HG03039 (cell line): ENCODE results near the gene FMNL2.

ENCODE experiments used
- ATAC-seq: cut with Tn5 transposase; IDR thresholded peaks from one replicate; pipeline ENCODE4 v1.9.1; 2021; ENCODE audit warnings: mild to moderate bottlenecking, moderate library complexity; ENCODE audit not compliant: unreplicated experiment

FMNL2 gene

DNA sequence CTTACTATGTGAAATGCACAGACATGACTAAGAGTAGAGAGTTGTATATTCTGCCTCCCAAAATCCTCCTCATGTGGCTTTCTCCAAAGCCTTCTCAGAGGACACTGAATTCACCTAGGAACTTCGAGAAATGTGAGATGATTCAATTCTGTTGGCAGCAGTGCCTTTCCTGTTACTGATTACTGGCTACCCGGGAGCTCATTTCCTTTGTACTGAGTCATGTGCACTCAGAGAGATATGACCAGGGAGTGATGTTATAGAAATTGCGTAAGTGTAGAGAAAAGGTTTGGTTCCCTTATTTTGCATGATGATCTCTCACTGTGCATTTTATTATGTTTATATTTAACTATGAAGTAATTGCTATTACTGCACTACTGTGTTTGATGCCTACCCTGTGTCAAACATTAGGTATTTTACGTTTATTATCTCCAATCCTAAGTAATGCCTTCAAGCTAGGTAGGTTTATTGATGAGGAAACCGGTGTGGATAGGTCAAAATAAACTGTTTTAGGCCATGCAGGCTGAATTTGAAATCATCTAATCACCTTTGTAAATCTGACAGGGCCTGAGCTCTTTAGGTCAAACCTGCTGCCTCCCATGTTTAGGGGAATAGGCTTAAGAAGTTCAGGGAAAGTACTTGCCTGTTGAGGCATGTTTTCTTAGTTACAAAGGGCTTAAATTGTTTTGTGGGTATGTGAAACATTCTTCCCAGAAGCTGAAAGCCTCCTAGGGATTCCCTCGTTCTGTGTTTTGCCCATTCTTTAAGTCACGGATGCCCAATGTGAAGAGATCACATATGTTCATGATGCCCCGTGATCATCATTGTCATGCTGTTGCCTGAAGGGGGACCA lies 86.8 kb downstream of the FMNL2 start:
- no peak for ATAC-seq

DNA sequence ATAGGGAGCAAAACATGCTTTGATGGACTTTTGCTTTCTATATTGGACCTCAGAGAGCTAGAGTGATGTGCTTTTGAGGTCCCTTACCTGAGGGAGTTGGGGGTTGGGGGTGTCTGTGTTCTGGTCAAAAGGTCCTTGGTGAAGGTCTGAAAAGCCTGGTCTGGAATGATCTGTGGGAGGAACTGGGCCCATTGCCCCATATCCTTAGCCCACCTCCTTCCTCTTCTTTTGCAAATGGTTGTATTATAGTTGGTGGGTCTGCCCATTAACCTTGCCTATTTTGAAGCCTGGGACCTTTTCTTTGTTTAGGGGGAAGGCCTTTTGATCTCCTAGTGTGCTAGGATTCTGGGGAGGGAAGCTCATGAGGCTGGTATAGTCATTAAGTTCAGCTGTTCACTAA lies 88.7 kb downstream of the FMNL2 start:
- no peak for ATAC-seq

DNA sequence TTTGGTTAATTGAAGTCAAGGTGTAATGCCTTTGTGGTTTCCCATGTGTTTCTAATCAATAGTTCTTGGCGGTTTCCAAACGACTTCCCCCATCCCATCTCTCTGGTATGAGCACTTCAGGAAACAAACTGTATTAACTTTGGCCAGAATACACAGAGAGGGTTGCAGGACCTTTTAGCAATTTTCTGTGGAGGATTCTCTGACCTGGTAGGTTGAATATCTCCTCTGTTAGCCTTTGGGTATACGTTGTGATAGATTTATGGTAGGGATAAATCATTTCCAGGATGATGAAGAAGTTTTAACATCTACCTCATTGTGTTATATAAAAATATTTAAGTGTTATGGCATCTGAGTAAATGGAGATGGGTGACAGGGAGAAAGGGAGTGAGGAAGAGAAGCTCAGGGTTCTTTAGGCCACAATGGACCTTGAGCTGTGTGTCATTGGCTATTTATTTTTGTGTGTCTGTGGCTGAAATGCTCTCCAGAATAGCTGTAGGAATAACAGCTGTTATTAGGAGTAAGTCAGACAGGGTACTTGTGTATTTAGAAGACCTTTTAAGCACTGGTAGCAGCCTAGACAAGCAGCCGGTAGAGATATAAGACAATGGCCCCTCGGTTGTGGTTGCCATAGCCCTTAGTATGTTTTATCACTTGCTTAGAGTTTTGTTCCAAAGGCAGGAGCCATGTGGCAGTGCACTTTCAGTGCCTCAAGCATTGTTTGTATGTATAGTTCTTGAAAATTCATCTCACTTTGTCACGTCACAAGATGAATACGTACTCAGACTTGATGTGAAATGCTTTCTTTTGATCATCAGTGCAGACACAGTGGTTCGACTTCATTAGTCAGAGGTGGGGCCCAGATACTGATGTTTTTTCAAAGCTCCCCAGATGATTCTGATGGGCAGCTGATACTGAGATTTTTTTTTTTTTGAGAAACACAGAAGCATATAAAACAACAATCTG lies 91.1 kb downstream of the FMNL2 start:
- ATAC-seq = no peak

DNA sequence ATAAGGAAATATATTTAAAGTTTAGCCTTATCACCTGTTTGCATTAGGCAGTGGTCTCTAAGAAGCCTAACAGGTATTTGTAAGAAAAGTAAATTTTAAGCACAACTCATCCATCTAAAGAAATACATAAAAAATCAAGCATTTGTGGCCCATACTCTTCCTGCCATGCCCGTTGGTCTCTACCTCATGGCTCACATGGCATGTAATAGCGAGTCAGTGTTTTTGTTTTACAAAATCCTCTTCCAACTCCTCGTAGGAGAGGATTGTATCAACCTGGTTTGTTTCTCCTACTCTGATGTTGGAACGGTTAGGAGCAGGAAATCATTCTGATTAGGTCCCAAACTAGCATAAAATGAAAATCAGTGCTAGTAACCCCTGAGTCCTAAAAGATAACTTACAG lies 91.8 kb downstream of the FMNL2 start:
- no peak for ATAC-seq

DNA sequence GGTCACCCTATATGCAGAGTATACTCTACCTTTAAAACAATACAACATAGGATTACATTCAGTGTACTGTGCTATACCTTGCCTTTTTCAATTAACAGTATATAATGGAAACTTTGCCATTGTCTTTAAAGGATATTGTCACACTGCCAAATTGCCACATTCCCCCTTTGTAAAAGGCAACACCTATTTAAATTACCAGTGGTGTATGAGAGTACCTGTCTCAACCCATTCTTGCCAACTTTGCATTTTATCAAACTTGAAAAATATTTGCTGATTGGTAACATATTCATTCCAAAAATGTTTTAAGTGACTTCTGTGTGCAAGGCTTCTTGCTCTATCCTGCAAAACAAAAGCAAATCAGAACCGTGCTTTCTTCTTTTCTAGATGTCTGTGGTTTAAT lies 92.9 kb downstream of the FMNL2 start:
- ATAC-seq = no peak

DNA sequence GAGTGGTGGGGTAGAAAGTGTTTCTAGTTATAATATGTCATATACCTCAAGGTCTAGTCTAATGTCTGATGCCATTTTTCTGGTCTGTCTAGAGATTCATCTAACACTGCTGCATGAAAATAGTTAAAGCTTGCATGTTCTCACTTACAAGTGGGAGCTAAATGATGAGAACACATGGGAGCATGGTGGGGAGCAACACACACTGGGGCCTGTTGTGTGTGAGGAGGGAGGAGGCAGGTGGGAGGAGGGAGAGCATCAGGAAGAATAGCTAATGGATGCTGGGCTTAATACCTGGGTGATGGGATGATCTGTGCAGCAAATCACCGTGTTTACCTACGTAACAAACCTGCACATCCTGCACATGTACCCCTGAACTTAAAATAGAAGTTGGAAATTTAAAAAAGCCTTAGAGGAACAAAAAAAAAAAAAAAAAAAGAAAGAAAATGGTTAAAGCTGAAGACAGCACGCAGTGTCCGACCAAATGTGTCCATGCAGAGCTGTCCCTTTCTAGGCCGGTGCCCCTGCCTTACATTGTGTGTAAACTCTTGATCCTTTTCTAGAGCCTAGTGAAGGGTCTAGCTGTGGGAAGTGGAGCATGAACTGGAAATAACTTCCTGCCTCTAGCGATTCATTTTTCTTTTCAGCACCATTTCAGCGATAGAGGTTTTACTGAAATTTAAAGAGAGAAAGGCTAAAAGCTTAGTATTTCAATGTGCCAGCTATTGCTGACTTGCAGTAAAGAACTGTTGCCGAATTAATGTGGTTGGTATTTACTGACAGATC lies 94.0 kb downstream of the FMNL2 start:
- no peak for ATAC-seq

DNA sequence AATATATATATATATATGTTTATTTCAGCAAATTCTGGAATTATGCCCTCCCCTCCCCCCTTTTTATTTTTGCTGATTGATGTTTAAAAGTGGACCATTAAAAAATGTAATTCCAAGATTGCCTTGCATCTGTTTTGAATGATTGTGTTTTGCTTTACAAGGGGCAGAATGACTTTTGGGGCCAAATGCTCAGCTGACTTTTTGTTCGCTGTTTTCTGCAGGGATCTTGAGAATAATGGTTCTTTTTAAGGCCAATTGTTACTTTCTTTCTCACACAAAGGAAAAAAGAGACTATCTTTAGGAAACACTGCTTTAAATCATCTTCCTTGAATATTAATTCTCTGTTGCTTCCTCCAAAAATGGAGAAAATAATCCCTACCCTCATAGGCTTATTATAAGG lies 95.9 kb downstream of the FMNL2 start:
- no peak for ATAC-seq

DNA sequence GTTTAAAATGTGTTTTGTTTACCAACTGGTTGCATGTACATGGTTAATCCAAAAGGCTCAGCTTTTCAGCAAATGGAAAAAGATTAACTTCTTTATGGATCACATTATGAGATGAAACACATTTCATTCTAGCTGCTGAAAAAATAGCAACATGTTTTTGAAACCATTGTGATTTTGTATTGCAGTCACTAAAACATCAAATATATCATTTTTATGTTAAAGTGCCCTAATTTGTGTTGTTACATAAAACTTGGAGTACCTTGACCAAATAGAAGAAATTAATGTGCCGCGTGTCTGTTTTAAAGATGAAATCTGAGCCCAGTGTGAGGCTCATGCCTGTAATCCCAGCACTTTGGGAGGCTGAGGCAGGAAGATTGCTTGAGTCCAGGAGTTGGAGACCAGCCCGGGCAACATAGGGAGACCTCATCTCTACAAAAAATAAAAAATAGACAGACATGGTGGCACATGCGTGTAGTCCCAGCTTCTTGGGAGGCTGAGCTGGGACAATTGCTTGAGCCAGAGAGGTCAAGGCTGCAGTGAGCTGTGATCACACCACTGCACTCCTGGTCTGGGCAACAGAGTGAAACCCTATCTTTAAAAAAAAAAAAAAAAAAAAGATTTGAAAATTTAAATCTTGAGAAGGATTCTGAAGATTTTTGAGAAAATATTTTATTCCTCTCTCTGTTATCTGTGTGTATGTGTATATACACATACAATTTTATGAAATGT lies 96.6 kb downstream of the FMNL2 start:
- no peak for ATAC-seq

DNA sequence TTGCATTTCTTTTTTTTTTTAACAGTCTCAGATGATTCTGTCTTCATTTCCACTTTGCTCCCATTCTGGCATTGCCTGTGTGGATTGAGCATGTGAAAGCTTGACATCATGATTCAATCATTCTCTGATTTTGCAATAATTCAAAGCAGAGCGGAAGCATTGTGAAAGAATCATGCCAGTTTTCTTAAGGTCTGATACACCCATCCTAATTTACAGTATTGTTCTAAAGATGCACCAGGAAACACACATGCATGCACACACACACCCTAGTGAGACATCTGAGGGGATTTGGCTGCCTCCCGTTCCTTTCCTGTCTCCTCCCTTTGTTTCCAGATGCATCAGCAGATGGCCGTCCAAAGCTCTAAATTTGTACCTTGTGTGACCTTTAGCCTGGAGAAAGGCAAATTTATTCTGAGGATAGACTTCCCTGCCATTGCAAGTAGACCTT lies 97.3 kb downstream of the FMNL2 start:
- ATAC-seq = no peak

DNA sequence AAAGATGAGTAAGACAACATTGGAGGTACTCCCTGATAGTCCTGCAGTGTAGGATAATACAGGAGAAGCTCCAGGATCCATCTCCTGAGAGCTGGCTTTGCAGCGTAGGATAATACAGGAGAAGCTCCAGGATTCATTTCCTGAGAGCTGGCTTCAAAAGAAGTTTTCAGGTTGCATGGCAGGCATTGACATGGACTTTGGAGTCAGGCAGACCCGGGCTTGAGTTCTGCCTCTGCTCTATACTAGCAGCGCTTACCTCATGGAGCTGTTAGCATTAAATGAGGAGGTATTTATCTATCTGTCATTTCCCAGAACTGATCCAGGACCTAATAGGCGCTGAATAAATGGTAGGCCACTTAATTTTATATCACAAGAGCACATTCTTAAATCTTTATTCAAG lies 97.8 kb downstream of the FMNL2 start:
- no peak for ATAC-seq

DNA sequence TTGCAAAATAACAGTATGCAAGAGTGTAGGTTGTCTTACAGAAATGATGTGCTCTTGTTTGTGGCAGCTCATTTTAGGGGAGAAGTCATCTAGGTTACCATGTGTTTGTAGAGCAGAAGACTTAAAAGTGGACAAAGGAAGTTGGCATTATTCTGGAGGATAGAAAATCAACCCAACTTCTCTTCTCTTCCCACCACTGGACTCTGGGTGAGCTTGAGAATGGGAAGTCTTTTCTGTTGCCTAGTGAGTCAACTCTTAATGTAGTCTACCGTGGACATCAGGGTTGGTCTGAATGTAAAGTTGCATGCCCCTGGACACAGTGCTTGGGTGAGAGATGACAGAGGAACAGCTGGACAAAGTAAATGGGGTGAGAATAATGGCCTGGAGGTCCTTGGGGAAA lies 98.3 kb downstream of the FMNL2 start:
- no peak for ATAC-seq

DNA sequence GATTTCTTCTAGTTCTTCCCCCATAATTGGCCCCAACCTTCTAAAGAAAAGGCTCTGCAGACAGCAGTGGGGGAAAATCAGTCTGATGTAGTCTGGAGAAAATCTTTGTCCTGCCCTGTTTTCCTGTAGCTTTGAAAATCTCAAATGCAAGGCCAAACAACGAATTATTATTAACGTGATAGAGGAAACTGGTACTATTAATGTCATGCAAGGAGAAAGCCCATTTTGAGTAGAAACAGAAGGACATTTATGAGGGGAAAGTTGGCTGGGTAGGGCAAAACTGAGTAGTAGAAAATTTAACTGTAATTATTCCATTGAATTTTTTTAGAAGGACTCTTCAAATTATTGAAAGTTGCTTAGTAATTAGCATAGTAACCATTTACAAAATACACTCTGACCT lies 98.8 kb downstream of the FMNL2 start:
- no peak for ATAC-seq

DNA sequence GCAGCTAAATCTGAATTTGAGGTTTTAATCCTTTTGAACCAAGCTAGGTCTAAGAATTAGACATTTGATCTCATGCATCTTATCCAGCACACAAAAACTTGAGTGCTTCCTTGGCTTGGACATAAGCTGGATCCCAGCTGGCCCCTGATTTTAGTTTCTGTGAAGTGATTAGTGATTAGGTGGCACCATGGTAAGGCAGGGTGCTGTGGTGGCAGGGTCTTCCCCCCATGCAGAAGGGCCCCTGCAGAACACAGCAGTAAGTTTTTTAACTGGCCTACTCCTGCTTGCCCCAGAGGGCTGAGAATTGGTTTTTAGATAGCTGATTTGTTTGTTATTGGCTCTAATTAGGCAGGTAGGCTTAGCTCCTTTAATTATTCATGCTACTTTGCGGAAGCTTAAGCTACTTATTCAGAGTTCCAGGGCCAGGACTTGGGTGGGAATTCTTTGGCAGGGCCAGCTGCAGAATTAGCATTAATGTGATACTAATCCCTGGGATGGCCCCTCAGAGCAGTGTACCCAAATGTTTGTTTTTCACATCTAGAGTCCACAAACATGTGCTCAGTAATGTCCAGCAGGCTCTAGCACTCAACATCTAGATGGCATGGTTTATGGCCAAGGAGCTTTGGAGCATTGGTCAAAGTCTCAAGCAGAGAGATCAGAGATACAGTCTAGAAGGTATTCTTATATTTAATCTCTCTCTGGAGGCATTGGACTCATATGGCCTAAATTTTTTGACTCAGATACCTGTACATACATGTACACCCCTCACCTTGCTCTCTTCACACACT lies 99.6 kb downstream of the FMNL2 start:
- no peak for ATAC-seq

DNA sequence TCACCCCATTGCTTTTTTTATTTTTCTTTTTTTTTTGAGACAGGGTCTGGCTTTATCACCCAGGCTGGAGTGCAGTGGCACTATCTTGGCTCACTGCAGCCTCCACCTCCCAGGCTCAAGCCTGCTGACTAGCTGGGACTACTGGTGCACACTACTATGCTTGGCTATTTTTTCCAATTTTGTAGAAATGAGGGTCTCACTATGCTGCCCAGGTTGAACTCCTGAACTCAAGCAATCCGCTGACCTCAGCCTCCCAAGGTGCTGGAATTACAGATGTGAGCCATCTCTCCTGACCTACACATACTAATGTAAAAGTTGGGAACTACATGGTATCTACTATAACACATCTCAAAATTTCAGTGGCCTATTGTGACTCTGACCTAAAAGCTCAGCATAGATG lies 101.2 kb downstream of the FMNL2 start:
- ATAC-seq = no peak

DNA sequence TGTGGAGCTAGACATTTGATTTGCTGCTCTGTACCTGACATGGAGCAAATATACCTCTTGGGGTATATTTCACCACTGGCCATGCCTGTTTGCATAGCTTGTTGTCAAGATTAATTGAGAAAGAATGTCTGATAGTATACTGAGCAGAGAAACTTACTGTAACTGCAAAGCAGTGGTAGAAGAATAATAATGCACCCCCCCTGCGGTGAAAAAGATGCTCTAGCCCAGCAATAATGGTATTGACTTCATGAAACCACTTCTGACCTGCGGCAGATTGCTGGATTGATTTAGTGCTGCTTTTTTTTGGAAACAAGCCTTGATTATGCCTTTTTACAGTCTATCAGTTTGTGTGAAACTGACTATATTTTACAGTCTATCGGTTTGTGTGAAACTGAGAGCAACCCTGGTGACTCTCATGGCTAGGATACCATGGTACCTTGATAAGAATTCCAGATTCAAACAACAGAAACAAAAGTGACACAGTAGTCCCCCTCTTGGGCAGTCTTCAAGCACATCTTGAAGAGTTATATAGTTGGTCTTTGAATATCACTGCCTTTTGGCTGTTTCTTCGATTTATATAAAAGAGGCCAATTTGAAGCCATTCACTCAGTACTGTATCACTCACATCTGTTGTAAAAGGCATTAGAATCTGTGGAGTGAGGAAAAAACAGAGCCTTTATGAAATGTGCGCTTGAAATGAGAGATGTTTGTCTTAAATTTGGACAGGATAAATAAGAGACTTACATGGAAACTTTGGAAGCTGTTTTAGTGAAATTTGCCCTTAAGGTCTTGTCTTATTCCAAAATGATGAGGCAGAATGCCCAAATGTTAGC lies 102.5 kb downstream of the FMNL2 start:
- no peak for ATAC-seq

DNA sequence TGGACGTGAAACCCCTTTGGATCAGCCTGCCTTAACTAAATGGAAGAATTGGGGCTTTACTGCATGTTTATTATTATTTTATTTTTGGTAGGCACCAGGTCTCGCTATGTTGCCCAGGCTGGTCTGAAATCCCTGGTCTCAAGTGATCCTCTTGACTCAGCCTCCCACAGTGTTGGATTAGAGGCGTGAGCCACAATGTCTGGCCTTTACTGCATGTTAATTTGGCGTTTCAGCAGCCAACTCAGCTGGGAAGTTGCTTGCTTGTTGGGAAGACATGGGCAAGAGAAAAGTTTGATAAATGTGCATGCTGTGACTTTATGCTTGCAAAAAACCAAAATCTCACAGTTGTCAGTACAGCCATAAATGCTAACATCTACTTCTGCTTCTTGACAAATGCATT lies 105.1 kb downstream of the FMNL2 start:
- no peak for ATAC-seq

DNA sequence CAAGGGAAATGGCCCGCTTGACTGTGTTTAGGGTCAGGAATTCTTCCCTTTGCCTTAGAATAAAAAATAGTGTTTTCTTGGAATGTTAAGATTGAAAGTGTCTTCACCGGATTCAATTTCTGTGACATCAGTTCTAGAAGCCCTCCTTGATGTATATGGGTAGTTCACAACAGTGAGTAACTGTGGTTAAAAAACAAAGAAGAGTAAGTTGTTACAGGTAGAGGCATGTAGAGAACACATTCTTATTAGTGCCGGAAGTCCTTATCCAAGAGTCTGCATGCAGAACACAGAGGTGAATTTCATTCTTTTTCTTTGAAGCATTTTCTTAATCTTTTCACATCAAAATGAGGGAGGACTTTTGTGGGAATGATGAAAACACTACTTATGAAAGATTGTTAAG lies 105.5 kb downstream of the FMNL2 start:
- ATAC-seq = no peak

DNA sequence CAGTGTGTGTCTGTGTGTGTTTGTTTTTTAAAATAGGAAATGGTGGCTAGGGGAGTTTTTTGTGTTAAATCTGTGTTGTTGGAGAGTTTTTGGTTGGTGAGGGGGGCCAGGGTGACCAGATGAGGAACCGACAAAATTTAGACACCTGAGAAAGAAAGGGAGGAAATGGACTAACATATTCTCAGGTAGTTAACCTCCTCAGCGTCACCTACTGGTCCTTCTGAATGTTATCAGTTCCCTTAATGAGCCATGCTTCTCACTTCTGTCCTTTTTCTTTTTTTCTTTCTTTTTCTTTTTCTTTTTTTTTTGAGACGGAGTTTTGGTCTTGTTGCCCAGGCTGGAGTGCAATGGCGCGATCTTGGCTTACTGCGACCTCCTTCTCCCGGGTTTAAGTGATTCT lies 107.0 kb downstream of the FMNL2 start:
- no peak for ATAC-seq

DNA sequence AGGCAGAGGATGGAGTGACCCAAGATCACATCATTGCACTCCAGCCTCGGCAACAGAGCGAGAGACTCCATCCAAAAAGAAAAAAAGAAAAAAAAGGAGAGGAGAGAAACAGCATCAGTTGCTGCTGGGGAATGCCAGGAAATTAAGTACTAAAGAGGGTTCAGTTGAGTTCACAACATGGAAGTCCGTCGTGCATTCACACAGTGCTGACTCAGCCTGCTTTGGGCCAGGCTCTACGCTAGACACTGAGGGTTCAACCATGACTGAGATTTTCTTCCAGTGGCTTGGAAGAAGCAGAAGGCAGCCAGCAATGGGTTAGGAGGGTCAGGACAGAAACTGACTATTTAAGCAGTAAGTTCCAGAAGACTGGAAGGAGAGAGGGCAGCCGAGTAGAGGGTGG lies 108.8 kb downstream of the FMNL2 start:
- ATAC-seq = no peak
